GM19455 (cell line): ENCODE data around the gene AP3S1.
"Not testable (repeated sequence)": the region's sequence is repeated elsewhere in the genome, so short reads cannot be mapped to it uniquely, and the experiment has no call there.

Source experiments
- ATAC-seq: cut with Tn5 transposase; IDR thresholded peaks from one replicate; pipeline ENCODE4 v1.9.1; 2021; ENCODE audit not compliant: unreplicated experiment

AP3S1 gene

DNA sequence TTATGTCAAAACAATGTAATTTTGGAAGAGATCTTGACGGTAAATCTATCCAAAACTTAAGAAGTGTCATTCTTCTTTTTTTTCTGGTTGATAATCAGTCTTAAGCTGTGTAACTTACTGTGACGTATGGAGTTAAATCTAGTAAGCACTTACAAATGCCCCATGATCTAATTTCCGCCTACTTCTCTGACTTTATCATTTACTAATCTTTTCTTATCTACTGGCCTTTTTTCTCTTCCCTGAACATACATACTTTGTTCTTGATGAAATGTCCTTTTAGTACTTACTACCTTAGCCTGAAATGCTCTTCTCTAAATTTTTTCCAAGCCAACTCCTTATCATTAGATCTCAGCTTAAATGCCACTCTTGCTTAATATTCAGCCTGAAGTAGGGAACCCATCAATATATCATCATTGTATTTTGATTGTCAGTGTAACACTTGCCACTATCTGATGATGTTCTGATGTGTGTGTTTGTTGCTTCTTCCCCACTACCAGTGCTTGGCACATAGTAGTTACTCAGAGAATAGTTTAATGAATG, 27.6 kb downstream of the AP3S1 start:
- no peak for ATAC-seq

DNA sequence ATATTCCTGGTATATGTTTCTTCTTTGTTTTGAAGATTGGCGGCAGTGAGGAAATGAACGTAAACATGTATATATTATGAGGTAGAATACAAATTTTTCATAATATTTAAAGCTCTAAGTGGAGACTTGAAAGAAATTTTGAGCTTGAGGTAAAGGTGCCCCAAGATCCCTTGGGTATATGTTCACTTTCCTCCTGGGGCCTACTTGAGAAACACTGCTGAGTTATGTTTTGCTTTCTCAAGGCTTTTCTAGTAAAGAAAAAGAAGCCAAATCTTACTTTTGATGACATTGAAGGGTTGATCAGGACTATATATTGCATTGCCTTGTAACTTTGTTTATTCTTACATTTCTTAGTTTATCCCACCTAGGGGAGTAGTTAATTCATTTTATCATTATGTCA, 30.7 kb downstream of the AP3S1 start:
- no peak for ATAC-seq

DNA sequence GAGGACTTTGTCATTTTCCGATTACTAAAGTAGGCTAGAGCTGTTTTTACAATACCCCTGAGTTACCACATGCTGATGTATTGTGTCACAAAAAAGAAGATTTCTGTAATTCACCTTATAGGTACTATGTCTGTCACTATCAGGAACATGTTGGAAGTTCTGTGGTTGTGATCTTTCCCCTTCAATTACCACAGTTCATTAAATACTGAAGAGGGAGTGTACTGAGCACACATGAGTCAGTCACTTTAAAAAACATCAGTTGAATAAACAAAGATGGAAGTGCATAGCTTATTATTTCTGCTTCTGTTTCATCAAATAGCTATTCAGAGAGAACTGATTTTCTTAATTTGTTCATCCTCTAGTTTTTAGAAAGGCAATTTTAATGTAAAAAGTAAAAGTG, 31.7 kb downstream of the AP3S1 start:
- no peak for ATAC-seq

DNA sequence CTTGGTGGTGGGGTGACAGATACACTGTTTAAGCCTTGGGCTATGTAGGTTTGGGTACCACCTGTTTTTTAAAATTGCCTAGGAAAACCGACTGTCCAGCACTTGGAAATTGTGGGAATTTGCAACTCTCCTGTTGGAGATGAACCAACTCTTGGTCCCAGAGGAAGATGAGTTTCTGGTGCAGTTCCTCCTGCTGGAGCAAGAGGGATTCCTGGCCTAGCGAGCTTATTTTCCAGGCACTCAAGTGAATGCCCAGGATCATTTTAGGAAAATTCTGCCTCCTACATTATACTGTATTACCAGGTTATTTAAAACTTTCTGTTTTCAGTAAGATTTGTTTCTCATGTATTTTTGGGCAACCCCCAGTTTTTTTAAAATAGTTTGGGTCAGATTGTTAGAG, 33.7 kb downstream of the AP3S1 start:
- ATAC-seq, result no peak

DNA sequence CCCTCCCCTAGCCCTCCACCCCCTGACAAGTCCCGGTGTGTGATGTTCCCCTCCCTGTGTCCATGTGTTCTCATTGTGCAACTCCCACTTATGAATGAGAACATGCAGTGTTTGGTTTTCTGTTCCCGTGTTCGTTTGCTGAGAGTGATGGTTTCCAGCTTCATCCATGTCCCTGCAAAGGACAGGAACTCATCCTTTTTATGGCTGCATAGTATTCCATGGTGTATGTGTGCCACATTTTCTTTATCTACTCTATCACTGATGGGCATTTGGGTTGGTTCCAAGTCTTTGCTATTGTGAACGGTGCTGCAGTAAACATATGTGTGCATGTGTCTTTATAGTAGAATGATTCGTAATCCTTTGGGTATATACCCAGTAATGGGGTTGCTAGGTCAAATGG, 35.6 kb downstream of the AP3S1 start:
- ATAC-seq, result not testable (repeated sequence)

DNA sequence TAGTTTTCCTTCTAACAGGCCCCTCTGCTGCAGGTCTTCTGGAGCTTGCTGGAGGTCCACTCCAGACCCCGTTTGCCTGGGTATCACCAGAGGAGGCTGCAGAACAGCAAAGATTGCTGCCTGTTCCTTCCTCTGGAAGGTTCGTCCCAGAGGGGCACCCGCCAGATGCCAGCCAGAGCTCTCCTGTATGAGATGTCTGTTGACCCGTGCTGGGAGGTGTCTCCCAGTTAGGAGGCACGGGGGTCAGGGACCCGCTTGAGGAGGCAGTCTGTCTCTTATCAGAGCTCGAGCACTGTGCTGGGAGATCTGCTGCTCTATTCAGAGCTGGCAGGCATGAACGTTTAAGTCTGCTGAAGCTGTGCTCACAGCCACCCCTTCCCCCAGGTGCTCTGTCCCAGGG, 40.7 kb downstream of the AP3S1 start:
- ATAC-seq, result not testable (repeated sequence)

DNA sequence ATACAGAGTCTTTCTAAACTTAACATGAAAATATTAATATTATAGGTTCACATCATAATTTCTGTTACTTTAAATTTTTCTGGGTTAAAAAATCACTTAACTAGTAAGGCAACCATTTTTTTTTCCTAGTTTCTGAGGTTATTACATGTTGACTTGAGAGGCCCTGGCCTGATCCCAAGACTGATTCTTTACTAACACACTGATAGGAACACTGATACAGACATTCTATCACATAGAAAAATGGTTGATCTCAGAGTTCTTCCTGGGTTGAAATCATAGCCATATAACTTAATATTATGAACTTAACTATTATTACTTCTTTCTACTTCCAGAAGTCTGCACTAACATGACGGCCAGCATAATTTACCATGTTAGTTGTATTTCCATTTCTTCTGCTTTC, 43.0 kb downstream of the AP3S1 start:
- no peak for ATAC-seq

DNA sequence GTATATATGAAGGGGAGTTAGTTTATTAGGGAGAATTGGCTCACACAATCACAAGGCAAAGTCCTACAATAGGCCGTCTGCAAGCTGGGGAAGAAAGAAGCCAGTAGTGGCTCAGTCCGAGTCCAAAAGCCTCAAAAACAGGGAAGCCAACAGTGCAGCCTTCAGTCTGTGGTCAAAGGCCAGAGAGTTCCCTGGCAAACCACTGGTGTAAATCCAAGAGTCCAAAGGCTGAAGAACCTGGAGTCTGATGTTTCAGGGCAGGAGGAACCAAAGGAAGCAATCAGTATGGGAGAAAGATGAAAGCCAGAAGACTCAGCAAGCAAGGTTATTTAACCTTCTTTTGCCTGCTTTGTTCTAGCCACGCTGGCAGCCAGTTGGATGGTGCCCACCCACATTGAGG, 43.5 kb downstream of the AP3S1 start:
- ATAC-seq, result not testable (repeated sequence)

DNA sequence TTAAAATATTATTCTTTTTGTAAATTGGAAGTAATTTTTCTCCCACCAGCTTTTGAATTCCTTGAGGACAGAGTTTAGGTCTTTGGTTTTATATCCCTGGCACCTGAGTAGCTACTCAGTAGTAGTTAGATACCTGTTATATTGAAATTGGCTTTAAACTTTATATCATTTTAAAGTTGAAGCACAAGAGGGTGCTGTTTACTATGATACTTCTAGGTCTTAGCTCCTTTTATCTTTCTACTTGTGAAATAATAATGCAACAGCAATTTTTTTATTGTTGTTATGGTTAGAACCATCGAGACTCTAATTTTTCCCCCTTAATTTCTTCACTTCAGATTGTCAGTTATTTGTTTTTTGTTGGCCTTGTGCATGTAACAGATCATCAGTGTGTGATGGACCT, 46.3 kb downstream of the AP3S1 start:
- no peak for ATAC-seq

DNA sequence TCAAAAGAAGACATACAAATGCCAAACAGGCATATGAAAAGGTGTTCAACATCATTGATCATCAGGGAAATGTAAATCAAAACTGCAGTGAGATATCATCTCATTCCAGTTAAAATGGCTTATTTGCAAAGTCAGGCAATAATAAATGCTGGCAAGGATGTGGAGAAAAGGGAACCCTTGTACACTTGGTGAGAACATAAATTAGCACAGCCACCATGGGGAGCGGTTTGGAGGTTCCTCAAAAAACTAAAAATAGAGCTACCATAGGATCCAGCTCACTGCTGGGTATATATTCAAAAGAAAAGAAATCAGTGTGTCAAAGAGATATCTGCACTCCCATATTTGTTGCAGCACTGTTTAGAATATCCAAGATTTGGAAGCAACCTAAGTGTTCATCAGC, 50.3 kb downstream of the AP3S1 start:
- no peak for ATAC-seq

DNA sequence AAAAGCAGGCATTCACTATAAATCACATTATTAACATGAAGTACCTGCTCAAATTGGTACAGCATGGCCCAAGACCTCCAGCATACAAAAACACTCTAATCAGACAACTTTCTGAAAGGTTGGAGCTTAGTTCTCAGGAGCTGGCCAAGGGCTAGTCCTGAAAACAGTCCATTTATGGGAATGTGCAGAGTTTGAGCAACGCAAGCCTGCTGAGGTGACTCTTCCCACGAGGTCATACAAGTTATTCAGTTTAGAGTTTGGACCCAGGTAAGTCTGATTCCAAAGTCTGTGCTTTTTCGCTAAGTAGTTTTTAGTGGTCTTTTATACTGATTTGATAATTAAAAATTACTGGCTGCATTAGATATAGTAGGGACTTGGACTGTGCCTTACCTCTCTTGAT, 52.6 kb downstream of the AP3S1 start:
- ATAC-seq, result no peak

DNA sequence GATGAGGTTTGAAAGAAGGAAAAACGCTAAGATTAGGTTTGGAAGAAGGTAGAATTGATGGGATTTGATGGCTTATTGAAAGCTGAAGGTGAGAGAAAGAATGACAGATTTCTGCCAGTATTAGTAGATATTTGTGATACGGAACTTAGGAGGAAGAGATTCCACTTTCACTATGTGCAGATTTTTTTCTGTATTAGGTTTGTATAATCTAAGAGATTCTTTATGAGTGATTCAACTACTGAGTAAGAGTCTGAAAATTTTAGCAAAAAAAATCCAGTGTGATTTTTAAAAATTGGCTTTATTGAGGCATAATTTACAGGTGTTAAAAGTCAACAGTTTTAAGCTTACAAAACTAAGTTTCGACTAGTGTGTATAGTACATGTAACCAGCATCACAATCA, 54.1 kb downstream of the AP3S1 start:
- no peak for ATAC-seq

DNA sequence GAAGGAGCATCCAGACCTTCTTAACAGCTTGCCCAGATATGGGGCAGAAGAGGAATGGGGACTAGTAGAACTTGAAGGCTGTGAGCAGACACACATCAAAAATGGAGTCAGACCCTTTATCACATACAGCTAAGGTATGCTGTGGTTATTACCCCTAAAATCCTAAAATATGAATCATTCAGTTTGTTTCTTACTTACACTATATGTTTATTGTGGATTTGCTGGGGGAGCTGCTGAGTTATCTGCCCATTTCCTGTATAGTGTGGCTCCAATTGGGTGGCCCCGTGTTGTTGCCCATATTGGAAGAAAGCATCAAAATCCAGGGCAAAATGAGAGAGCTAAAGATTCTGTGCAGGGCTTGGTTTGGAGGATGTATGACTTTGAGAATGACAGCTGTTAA, 56.9 kb downstream of the AP3S1 start:
- ATAC-seq, result no peak

DNA sequence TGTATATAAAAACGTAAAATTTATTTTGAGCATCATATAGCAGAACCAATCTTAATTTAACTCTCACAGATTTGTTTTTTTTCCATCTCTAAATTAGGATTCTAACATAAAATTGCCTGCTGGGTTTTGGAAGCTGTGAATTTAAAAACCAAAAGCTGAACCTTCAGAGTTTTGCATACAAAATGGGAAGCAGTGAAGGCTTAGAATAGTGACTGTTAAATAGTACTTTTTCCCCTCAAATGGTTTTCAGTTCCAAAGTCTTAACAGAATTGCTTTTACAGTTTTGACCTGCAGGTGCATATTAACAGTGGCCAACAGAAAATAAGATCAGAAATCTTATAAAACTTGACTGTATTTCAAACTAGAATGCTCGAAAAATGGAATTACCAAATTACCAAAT, 65.4 kb downstream of the AP3S1 start:
- no peak for ATAC-seq

DNA sequence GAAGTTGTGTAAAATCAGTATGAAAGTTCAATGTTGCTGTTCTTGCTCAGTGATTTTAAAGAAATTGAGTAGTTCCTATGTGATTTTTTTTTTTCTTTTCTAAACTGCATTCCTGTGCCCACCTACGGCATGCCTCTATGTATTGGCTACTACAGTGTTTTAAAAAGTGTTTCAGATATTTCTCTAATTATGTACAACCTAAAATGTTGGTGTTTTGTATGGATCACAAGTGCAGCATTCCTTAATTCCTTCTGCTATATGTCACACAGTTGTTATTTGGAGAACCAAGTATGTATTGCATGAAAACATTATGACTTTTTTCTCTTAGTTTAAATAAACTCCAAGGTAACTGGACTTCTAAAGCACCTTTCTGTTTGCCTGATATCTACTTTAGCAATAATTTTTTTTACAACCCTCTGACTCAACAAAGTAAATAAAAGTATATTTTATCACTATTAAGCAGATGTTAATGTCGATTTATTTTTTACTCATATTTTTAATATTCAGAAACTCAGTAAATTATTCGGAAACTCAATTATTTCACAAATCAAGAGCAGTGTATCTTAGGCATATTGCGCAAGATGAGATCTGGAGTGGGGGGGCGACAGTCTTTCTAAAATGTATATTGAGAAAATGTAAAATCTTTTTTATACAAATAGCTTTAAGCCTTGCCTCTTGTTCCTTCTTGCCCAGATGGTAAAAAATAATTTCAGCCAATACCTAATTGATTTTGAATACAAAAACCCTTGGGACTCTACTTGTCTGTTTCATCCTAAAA, 72.1 kb downstream of the AP3S1 start:
- not testable (repeated sequence) for ATAC-seq

DNA sequence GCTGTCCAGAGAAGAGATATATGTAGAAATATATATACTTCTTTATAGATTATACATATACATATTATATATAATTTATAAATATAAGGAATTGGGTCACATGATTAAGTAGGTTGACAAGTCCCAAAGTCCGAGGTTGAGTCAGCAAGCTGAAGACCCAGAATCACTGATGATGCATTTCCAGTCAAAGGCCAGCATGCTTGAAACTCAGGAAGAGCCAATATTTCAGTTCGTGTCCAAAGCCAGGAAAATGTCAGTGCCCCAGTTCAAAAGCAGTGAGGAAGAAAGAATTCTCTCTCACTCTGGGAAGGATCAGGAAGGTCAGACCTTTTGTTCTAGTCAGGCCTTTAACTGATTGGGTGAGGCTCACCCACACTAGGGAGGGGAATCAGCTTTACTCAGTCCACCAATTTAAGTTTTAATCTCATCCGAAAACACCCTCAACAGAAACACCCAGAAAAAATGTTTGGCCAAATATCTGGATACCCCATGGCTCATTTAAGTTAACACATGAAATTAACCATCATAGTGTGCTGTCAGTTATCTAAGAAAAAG, 78.5 kb downstream of the AP3S1 start:
- ATAC-seq, result no peak

DNA sequence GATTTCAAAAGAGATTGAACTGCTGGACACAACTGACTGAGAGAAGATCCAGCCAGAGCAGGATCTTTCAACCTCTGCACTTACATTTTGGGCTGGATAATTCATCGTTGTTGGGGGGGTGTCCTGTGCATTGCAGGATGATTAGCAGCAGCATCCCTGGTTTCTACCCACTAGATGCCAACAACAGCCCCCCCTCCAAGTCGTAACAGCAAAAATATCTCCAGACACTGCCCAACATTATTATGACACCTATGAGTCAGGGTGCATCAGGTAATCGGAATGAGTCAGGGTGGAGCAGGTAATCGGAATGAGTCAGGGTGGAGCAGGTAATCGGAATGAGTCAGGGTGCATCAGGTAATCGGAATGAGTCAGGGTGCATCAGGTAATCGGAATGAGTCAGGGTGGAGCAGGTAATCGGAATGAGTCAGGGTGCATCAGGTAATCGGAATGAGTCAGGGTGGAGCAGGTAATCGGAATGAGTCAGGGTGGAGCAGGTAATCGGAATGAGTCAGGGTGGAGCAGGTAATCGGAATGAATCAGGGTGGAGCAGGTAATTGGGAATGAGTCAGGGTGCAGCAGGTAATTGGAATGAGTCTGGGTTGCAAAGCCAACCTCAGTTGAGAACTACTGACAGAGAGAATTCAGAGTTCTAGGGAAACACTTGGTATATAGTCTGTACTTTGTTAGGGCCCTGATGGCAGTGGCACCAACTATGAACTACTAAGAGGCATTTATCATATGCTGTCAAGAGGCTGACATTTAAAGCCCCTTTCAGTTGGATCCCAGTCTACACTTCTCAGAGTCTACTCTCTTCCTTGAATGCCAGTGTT, 87.1 kb downstream of the AP3S1 start:
- ATAC-seq, result not testable (repeated sequence)

DNA sequence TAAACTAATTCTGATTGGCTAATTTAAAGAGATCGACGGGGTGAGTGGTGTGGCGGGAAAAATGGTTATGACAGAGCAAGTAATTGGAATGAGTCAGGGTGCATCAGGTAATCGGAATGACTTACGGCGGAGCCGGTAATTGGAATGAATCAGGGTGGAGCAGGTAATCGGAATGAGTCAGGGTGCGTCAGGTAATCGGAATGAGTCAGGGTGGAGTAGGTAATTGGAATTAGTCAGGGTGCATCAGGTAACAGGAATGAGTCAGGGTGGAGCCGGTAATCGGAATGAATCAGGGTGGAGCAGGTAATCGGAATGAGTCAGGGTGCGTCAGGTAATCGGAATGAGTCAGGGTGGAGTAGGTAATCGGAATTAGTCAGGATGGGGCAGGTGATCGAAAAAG, 88.4 kb downstream of the AP3S1 start:
- ATAC-seq, result not testable (repeated sequence)

DNA sequence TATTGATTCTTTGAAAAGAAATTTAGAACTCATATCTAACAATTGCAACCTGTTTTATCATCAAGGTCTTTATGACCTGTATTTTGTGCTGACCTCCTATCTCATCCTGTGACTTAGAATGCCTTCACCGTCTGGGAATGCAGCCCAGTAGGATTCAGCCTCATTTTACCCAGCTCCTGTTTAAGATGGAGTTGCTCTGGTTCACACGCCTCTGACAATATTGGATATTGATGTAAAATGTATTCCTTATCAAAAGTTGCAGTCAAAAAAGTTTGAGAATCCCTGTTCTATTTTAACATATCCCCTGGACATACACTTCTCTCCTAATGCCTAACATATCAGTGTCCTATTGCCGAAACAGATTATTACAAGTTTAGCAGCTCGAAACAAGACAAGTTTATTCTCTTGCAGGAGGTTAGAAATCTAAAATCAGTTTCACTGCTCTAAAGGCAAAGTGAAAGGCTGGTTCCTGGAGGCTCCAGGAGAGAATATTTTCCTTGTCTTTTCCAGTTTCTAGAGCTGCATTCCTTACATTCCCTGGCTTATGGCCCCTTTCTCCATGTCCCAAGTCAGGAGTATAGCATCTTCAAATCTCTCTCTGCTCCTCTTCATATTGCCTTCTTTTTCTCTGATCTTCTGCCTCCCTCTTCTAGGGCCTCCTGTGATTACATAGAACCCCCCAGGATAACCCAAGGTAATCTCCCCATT, 89.0 kb downstream of the AP3S1 start:
- ATAC-seq, result no peak

DNA sequence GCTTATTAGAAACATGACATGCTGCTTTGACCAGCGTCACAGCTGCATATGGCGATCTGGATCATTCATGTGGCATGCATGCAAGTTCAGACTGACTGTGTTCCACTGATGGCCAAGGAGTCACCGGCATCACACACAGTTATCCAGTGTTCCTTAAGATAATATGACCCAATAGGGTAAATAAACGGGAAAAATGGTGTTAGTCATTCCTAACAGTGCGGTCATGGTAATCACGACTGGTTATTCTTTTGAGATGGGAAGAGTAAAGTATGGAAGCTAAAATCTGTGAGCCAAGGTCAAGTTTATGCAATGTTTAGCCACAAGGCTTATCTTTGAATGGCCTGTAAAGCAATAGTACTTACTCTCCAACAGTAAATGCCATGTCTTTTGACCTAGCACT, 91.3 kb downstream of the AP3S1 start:
- ATAC-seq, result no peak

DNA sequence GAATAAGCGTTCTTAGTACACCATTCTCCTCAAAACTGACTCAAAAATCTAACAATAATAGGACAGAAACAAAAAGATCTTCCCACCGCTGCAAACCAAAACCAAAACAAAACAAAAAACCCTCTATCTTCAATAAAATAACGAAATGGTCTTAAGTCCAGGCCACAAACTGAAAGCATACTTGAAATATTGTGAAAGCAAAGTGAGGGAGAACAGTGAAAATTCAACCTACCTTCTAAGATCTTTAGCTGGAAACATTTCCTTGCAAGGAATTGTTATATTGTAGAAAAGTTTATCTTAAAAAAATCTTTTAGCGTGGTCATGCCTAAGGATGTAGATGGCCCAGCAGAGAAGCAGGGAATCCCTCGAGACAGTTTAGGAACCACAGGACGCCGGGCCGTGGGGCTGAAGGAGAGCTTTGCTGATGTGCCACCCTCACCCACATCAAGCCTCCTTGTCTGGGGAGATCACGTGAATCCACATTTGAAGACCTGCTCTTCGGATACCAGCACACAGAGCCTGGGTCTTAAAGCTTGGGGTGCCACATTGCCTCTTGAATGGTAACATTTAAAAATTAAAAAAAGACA, 92.7 kb downstream of the AP3S1 start:
- no peak for ATAC-seq
